ENCODE data around the gene GRK6.
A peak's percentile ranks its signal among the peaks of the same experiment; 100 is the strongest.

The GRK6 gene

GRCh38 chr5:177440990-177441780 lies 14.7 kb downstream of the GRK6 start:
- DNase-seq (ENCODE audit: low spot score): no peak

GRCh38 chr5:177442066-177442826 lies 15.8 kb downstream of the GRK6 start:
- DNase-seq (ENCODE audit: low spot score): no peak

GRCh38 chr5:177443144-177443983 lies 16.9 kb downstream of the GRK6 start:
- DNase-seq (ENCODE audit: low spot score): no peak

- DNase-seq (ENCODE audit: low spot score): no peak
Measured at GRCh38 chr5:177444106-177445051, 17.9 kb downstream of the GRK6 start.

GRCh38 chr5:177445052-177445916 lies 18.8 kb downstream of the GRK6 start:
- DNase-seq (ENCODE audit: low spot score): no peak

- DNase-seq (ENCODE audit: low spot score): no peak
Measured at GRCh38 chr5:177445917-177446199, 19.4 kb downstream of the GRK6 start.

- DNase-seq (ENCODE audit: low spot score): peak; percentile 61
Measured at GRCh38 chr5:177446200-177447065, 20.0 kb downstream of the GRK6 start, which contains the start of gene PRR7. Gene PRR7 (plus strand): TSS chr5:177446814. CDS start chr5:177455068, 8,254 bp downstream.

GRCh38 chr5:177447066-177447610 lies 20.7 kb downstream of the GRK6 start:
- DNase-seq (ENCODE audit: low spot score): peak; percentile 54

GRCh38 chr5:177447611-177448243 lies 21.3 kb downstream of the GRK6 start:
- DNase-seq (ENCODE audit: low spot score): peak; percentile 93

- no peak for DNase-seq (ENCODE audit: low spot score)
Measured at GRCh38 chr5:177448244-177448950, 21.9 kb downstream of the GRK6 start.

GRCh38 chr5:177449140-177450061 lies 22.9 kb downstream of the GRK6 start:
- no peak for DNase-seq (ENCODE audit: low spot score)

GRCh38 chr5:177450667-177451424 lies 24.4 kb downstream of the GRK6 start:
- no peak for DNase-seq (ENCODE audit: low spot score)

GRCh38 chr5:177452688-177453638 lies 26.5 kb downstream of the GRK6 start:
- DNase-seq (ENCODE audit: low spot score): no peak

- DNase-seq (ENCODE audit: low spot score): no peak
Measured at GRCh38 chr5:177453852-177454396, 27.4 kb downstream of the GRK6 start.
